GM10248 (cell line): ENCODE data around the gene MSL3B.

Experiments
- CTCF ChIA-PET: fragments of 300-600 bp; sonication (Branson Sonifier 250); formaldehyde crosslinking; extraction: SDS; loops from one replicate; lab custom pipeline; 2021; ENCODE audit warnings: antibody characterized with exemption; lab: Yijun Ruan, JAX
- POLR2A ChIA-PET: fragments of 350-650 bp; sonication (Branson Sonifier 250); formaldehyde crosslinking; extraction: SDS; loops from one replicate; lab custom pipeline; 2020; ENCODE audit warnings: antibody characterized with exemption; lab: Yijun Ruan, JAX
- DNase-seq: peaks from one replicate; pipeline ENCODE4 v3.0.0; 2012; ENCODE audit errors: extremely low spot score
- CTCF ChIP-seq: IDR thresholded peaks from 2 replicates; pipeline ENCODE4 v1.5.1; 2012; ENCODE audit warnings: mild to moderate bottlenecking, low read depth; ENCODE audit errors: extremely low read depth, missing control alignments, control extremely low read depth

Gene MSL3B

DNA sequence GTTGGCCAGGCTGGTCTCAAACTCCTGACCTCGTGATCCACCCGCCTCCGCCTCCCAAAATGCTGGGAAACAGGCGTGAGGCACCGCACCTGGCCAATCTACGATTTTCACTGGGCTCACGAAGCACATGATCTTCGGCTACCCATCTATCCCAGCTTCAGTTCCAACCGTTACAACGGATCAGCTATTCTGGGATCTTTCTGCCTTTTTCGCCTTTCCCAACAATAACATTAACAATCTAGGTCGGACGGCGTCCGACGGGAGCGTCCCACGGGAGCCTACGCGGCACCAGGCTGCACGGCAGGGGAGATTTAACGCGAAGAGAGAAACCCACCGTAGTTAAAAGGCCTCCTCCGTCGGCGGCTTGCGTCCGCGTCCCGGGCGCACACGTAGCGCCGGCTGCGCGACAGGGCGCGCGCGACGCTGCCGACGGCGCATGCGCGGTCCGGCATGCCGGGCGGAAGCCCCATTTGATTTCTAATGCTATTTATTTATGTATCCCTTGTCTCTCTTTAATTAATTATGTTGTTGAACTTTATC is at the start of gene MSL3B:
TSS of gene MSL3B (minus strand) at position 394 of the 540 bp plus-strand sequence.
- POLR2A ChIA-PET: no interaction called here
- TF ChIP-seq CTCF: no peak
- DNase-seq: peak; percentile 89
- CTCF ChIA-PET: interaction anchor here (1.7 kb wide), 1 partner anchor 10 kb away, joined by 10 read pairs; no protein-coding TSS in a partner anchor

- POLR2A ChIA-PET: no interaction called here
Observed at GRCh38 chr2:233917116-233917515, 48.9 kb upstream of the MSL3B start, which contains the start of gene TRPM8. Gene TRPM8, plus strand, starts transcription at chr2:233917373. Its CDS starts 9,165 bp downstream, at chr2:233926538.

GRCh38 chr2:233915128-233915527 is 46.9 kb upstream of the MSL3B start:
- no peak for DNase-seq
- ChIA-PET POLR2A (no interaction called here), CTCF (interaction anchor here (1.3 to 3.8 kb wide), 3 partner anchors 13 to 49 kb away, joined by 3 to 11 read pairs (median 3); no protein-coding TSS in a partner anchor)
- TF ChIP-seq CTCF: peak; percentile 18

More at GRCh38 chr2:233917116-233917515, 48.9 kb upstream of the MSL3B start, which contains the start of gene TRPM8:
- CTCF ChIA-PET: interaction anchor here (1.5 to 3.8 kb wide), 2 partner anchors 11 to 59 kb away, joined by 4 to 11 read pairs; no protein-coding TSS in a partner anchor
- TF ChIP-seq CTCF: no peak
- DNase-seq: no peak

DNA sequence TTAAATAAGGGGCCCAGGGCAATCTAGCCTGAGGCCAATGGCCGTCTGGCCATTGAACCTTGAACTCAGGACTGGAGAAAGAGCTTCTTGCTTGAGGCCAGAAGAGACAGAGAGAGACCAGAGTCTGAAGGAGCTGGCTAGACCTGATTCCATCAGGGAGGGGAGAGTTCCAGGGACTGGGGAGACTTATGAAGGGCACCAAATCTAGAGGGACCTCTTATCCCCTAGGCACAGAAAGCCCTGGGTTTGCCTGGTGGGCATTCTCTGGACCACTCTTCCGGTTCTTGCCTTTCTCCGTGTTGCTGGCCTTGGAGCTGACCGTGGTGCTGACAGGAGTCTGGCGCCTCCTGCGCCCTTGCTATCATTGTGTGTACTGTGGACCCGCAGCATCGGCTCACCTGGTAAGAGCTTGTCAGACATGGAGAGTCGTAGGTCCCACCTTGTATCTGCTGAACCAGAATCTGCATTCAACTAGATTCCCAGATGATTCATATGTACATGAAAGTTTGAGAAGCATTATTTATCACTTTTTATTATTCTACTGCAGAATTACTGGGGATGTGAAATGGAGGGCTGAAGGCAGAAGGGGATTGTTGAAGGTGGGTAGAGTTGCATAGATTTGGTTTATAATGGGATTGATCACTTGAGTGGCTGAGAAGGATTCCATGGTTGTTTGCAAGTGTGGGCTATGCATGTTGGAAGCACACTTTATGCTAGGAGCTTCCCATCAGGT is 44.7 kb upstream of the MSL3B start:
- CTCF ChIA-PET: interaction anchor here (1.0 to 1.4 kb wide), 2 partner anchors 14 to 22 kb away, joined by 3 read pairs; no protein-coding TSS in a partner anchor
- TF ChIP-seq CTCF: no peak
- no peak for DNase-seq
- POLR2A ChIA-PET: no interaction called here

DNA sequence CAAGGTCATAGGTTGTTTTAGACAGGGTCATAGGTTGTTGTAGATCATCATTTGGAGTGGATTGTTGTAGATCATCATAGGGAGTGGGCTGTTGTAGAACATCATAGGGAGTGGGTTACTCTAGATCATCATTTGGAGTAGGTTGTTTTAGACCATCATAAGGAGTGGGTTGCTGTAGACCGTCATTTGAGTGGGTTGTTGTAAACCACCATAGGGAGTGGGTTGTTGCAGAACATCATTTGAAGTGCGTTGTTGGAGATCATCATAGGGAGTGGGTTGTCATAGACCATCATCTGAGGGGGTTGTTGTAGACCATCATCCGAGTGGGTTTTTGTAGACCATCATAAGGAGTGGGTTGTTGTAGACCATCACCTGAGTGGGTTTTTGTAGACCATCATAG is 39.4 kb upstream of the MSL3B start:
- ChIA-PET POLR2A (no interaction called here), CTCF (no interaction called here)
- no peak for DNase-seq
- no peak for TF ChIP-seq CTCF

DNA sequence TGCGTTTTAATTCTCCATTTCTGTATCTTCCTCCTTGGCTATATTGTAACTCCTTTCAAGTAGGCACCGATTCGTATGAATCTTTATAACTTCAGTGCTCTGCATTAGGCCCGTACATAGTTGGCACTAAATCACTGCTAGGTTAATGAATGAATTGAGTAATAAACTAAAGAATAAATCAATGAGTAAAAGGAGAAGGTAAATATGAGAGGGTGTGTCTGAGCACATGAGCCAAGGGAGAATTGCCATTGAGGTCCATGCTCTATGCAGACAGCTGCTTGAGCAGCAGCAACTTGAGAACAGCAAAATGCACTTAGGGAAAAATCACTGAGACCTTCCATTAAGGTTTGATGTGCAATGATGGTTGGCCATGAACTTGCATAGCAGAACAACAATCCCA is 37.8 kb upstream of the MSL3B start:
- POLR2A ChIA-PET: no interaction called here

More for the DNA sequence above, 37.8 kb upstream of the MSL3B start:
- TF ChIP-seq CTCF: no peak
- no peak for DNase-seq
- CTCF ChIA-PET: no interaction called here
